BE2C (cell line): Measurements from ENCODE around the gene C16orf95.
"Not testable (repeated sequence)": the region's sequence is repeated elsewhere in the genome, so short reads cannot be mapped to it uniquely, and the experiment has no call there.

ENCODE experiments used
- DNase-seq: peaks from one replicate; pipeline ENCODE4 v3.0.0-alpha.2; 2020
- H3K27me3 ChIP-seq: fragments of 250-450 bp; sonication (Bioruptor Pico); 2 replicates; pipeline ENCODE4 v1.5.1; 2020; ENCODE audit warnings: mild to moderate bottlenecking
- H3K36me3 ChIP-seq: fragments of 250-450 bp; sonication (Bioruptor Pico); 2 replicates; pipeline ENCODE4 v1.5.1; 2020; ENCODE audit warnings: mild to moderate bottlenecking
- H3K4me1 ChIP-seq: fragments of 250-450 bp; sonication (Bioruptor Pico); 2 replicates; pipeline ENCODE4 v1.5.1; 2020
- H3K4me3 ChIP-seq: 2 replicates; pipeline ENCODE4 v1.5.1; 2011; ENCODE audit warnings: low read depth, low read length
- H3K9me3 ChIP-seq: fragments of 250-450 bp; sonication (Bioruptor Pico); 2 replicates; pipeline ENCODE4 v1.5.1; 2020
- CTCF ChIP-seq: IDR thresholded peaks from 2 replicates; pipeline ENCODE4 v1.5.1; 2012; ENCODE audit warnings: mild to moderate bottlenecking, low read depth, low read length

C16orf95 gene

GRCh38 chr16:87259431-87259830, 57.8 kb downstream of the C16orf95 start:
- H3K36me3 ChIP-seq = no peaks in the 10 kb centered on the region
- no peaks in the 10 kb centered on the region for H3K4me1 ChIP-seq
- no peak for TF ChIP-seq CTCF
- no peaks in the 10 kb centered on the region for H3K27me3 ChIP-seq
- no peak overlapping the region for H3K4me3 ChIP-seq
- H3K9me3 ChIP-seq = no peaks in the 10 kb centered on the region
- DNase-seq = no peak

- DNase-seq, H3K36me3 ChIP-seq, H3K9me3 ChIP-seq, H3K27me3 ChIP-seq, H3K4me3 ChIP-seq, H3K4me1 ChIP-seq: not testable (repeated sequence)
These were observed 58.5 kb downstream of the C16orf95 start for GRCh38 chr16:87258653-87259052.

GRCh38 chr16:87255866-87256265, 61.3 kb downstream of the C16orf95 start:
- TF ChIP-seq CTCF = no peak
- H3K4me1 ChIP-seq = no peaks in the 10 kb centered on the region
- H3K4me3 ChIP-seq = no peak overlapping the region
- no peaks in the 10 kb centered on the region for H3K36me3 ChIP-seq
- DNase-seq = no peak
- no peaks in the 10 kb centered on the region for H3K9me3 ChIP-seq
- no peaks in the 10 kb centered on the region for H3K27me3 ChIP-seq

GRCh38 chr16:87254734-87255133, 62.5 kb downstream of the C16orf95 start:
- TF ChIP-seq CTCF = no peak
- Histone ChIP-seq H3K36me3 (no peaks in the 10 kb centered on the region), H3K9me3 (no peaks in the 10 kb centered on the region), H3K4me3 (no peak overlapping the region), H3K4me1 (no peaks in the 10 kb centered on the region), H3K27me3 (0 out of 2 replicates have a peak, but pooled peaks cover 3% of the 10 kb centered on the region)
- no peak for DNase-seq

GRCh38 chr16:87254296-87254695, 62.9 kb downstream of the C16orf95 start:
- H3K4me3 ChIP-seq = no peak overlapping the region
- H3K4me1 ChIP-seq = no peaks in the 10 kb centered on the region
- no peaks in the 10 kb centered on the region for H3K9me3 ChIP-seq
- no peaks in the 10 kb centered on the region for H3K36me3 ChIP-seq
- H3K27me3 ChIP-seq = 0 out of 2 replicates have a peak, but pooled peaks cover 3% of the 10 kb centered on the region
- no peak for DNase-seq
- no peak for TF ChIP-seq CTCF

GRCh38 chr16:87253536-87253935, 63.7 kb downstream of the C16orf95 start:
- no peaks in the 10 kb centered on the region for H3K36me3 ChIP-seq
- H3K4me1 ChIP-seq = no peaks in the 10 kb centered on the region
- no peak for TF ChIP-seq CTCF
- DNase-seq = no peak
- H3K4me3 ChIP-seq = no peak overlapping the region
- no peaks in the 10 kb centered on the region for H3K9me3 ChIP-seq
- H3K27me3 ChIP-seq = 0 out of 2 replicates have a peak, but pooled peaks cover 3% of the 10 kb centered on the region
